ENCODE data around the gene BTRC.
A peak's percentile ranks its signal among the peaks of the same experiment; 100 is the strongest.

Gene BTRC

GRCh38 chr10:101569622-101570427 is 215.9 kb downstream of the BTRC start:
- DNase-seq, result peak; percentile 95

- no peak for DNase-seq
Observed at GRCh38 chr10:101570428-101571270, 216.7 kb downstream of the BTRC start.

- DNase-seq, result no peak
Observed at GRCh38 chr10:101571271-101571925, 217.4 kb downstream of the BTRC start.

- no peak for DNase-seq
Observed at GRCh38 chr10:101572126-101572525, 218.2 kb downstream of the BTRC start.

- no peak for DNase-seq
Observed at GRCh38 chr10:101572785-101573184, 218.8 kb downstream of the BTRC start.

- DNase-seq, result no peak
Observed at GRCh38 chr10:101573885-101574753, 220.2 kb downstream of the BTRC start.

- DNase-seq, result no peak
Observed at GRCh38 chr10:101575091-101575490, 221.1 kb downstream of the BTRC start.

- no peak for DNase-seq
Observed at GRCh38 chr10:101575580-101576210, 221.7 kb downstream of the BTRC start.

GRCh38 chr10:101576211-101576863 is 222.4 kb downstream of the BTRC start:
- DNase-seq, result no peak

GRCh38 chr10:101577121-101577871 is 223.3 kb downstream of the BTRC start:
- DNase-seq, result no peak

GRCh38 chr10:101578192-101578591 is 224.2 kb downstream of the BTRC start:
- no peak for DNase-seq

- DNase-seq, result no peak
Observed at GRCh38 chr10:101578803-101579515, 225.0 kb downstream of the BTRC start.

- DNase-seq, result no peak
Observed at GRCh38 chr10:101579516-101579870, 225.5 kb downstream of the BTRC start.

- no peak for DNase-seq
Observed at GRCh38 chr10:101580486-101581399, 226.8 kb downstream of the BTRC start.

- DNase-seq, result no peak
Observed at GRCh38 chr10:101585841-101586240, 231.9 kb downstream of the BTRC start.

GRCh38 chr10:101587725-101588653 is 234.0 kb downstream of the BTRC start, which contains the start of the genes DPCD and POLL:
Gene DPCD (plus strand): TSS chr10:101588321. CDS start chr10:101588337, 16 bp downstream.
Gene POLL (minus strand): TSS chr10:101588257. CDS start chr10:101587360, 897 bp downstream.
- DNase-seq, result peak; percentile 95

GRCh38 chr10:101588879-101589278 is 234.9 kb downstream of the BTRC start:
- DNase-seq, result no peak
